IMR-90 (cell line): Measurements from ENCODE around the gene CCDC146. TPM values are rescaled to one million over a fixed set of nuclear protein-coding genes. Genes with fewer than 3 reads are reported as not detected.

Source experiments
- ATAC-seq: fragments of 200-7000 bp; cut with Tn5 transposase; 2 replicates; pipeline ENCODE4 v1.9.1; 2020; ENCODE audit warnings: low read depth, mild to moderate bottlenecking, moderate library complexity
- BruUV-seq: library from RNA; stranded (reverse); fragments of 400-500 nt; replicated peaks from 2 replicates; lab custom pipeline; 2021; lab: Mats Ljungman, UMichigan
- CTCF ChIA-PET: fragments of 300-600 bp; formaldehyde crosslinking; extraction: SDS; loops from one replicate; lab custom pipeline; 2021; ENCODE audit warnings: antibody characterized with exemption; lab: Yijun Ruan, JAX
- POLR2A ChIA-PET: fragments of 300-600 bp; sonication (Branson Sonifier 250); formaldehyde crosslinking; loops from one replicate; lab custom pipeline; 2022; ENCODE audit warnings: antibody characterized with exemption; ENCODE audit not compliant: unreplicated experiment; lab: Charles Lee
- DNase-seq: peaks from one replicate; pipeline ENCODE4 v3.0.0; 2013
- H2AFZ ChIP-seq: replicated peaks from 2 replicates; pipeline ENCODE3; 2013; ENCODE audit warnings: low read length, mild to moderate bottlenecking; ENCODE audit not compliant: poor library complexity
- H2AK5ac ChIP-seq: 2 replicates; pipeline ENCODE4 v1.6.1; 2013; ENCODE audit warnings: low read depth, low read length, inconsistent platforms
- H2AK9ac ChIP-seq: replicated peaks from 2 replicates; pipeline ENCODE3; 2013; ENCODE audit warnings: mild to moderate bottlenecking, low read depth, low read length, moderate library complexity; ENCODE audit not compliant: poor library complexity
- H2BK120ac ChIP-seq: 2 replicates; pipeline ENCODE4 v1.6.1; 2013; ENCODE audit warnings: low read depth, low read length, inconsistent platforms
- H2BK15ac ChIP-seq: 3 replicates; pipeline ENCODE4 v1.6.1; 2013; ENCODE audit warnings: low read depth, low read length, inconsistent platforms
- H2BK20ac ChIP-seq: 2 replicates; pipeline ENCODE4 v1.6.1; 2013; ENCODE audit warnings: low read depth, mild to moderate bottlenecking, inconsistent platforms, low read length, moderate library complexity
- H2BK5ac ChIP-seq: 2 replicates; pipeline ENCODE4 v1.6.1; 2013; ENCODE audit warnings: mild to moderate bottlenecking, low read depth, low read length, inconsistent platforms; ENCODE audit not compliant: poor library complexity, severe bottlenecking
- H3K14ac ChIP-seq: replicated peaks from 2 replicates; pipeline ENCODE4 v1.6.1; 2013; ENCODE audit warnings: low read depth, low read length, inconsistent platforms
- H3K18ac ChIP-seq: 2 replicates; pipeline ENCODE4 v1.6.1; 2013; ENCODE audit warnings: low read depth, low read length, control low read depth
- H3K23ac ChIP-seq: 2 replicates; pipeline ENCODE4 v1.6.1; 2013; ENCODE audit warnings: low read depth, low read length, inconsistent platforms
- H3K27ac ChIP-seq: 2 replicates; pipeline ENCODE4 v1.5.1; 2013; ENCODE audit warnings: mild to moderate bottlenecking, control low read depth, low read length; ENCODE audit not compliant: insufficient read depth
- H3K27me3 ChIP-seq: 2 replicates; pipeline ENCODE4 v1.6.1; 2013; ENCODE audit warnings: low read length; ENCODE audit not compliant: control insufficient read depth, insufficient read depth
- H3K36me3 ChIP-seq: 2 replicates; pipeline ENCODE4 v1.6.1; 2013; ENCODE audit warnings: low read length, mixed read lengths; ENCODE audit not compliant: control insufficient read depth, insufficient read depth
- H3K4ac ChIP-seq: 2 replicates; pipeline ENCODE4 v1.6.1; 2013; ENCODE audit warnings: low read depth, low read length, inconsistent platforms
- H3K4me1 ChIP-seq: 2 replicates; pipeline ENCODE4 v1.6.1; 2013; ENCODE audit warnings: low read length, mixed read lengths; ENCODE audit not compliant: control insufficient read depth, insufficient read depth
- H3K4me2 ChIP-seq: 2 replicates; pipeline ENCODE4 v1.6.1; 2013; ENCODE audit warnings: low read depth, mild to moderate bottlenecking, control low read depth, low read length, moderate library complexity
- H3K4me3 ChIP-seq: 2 replicates; pipeline ENCODE4 v1.5.1; 2013; ENCODE audit warnings: low read depth, mild to moderate bottlenecking, control low read depth, low read length, moderate library complexity; ENCODE audit not compliant: insufficient read depth
- H3K56ac ChIP-seq: 2 replicates; pipeline ENCODE4 v1.6.1; 2013; ENCODE audit warnings: low read length, inconsistent platforms; ENCODE audit not compliant: insufficient read depth; ENCODE audit errors: extremely low read depth
- H3K79me1 ChIP-seq, 2 experiments: 2 replicates each; pipeline ENCODE4 v1.6.1; 2013; ENCODE audit warnings: low read length in 2 of 2, inconsistent platforms in 1 of 2, low read depth in 1 of 2
- H3K9ac ChIP-seq: 2 replicates; pipeline ENCODE4 v1.6.1; 2013; ENCODE audit warnings: low read depth, low read length, control low read depth
- H3K9me1 ChIP-seq: 2 replicates; pipeline ENCODE4 v1.6.1; 2013; ENCODE audit warnings: low read length, inconsistent platforms; ENCODE audit not compliant: insufficient read depth
- H3K9me3 ChIP-seq: 2 replicates; pipeline ENCODE4 v1.6.1; 2013; ENCODE audit warnings: low read length; ENCODE audit not compliant: control insufficient read depth, insufficient read depth
- H4K20me1 ChIP-seq: 2 replicates; pipeline ENCODE4 v1.6.1; 2013; ENCODE audit warnings: low read length, inconsistent platforms; ENCODE audit not compliant: insufficient read depth
- H4K5ac ChIP-seq: 2 replicates; pipeline ENCODE4 v1.6.1; 2013; ENCODE audit warnings: mild to moderate bottlenecking, low read depth, low read length, control low read depth
- H4K8ac ChIP-seq, 2 experiments: 2 replicates each; pipeline ENCODE4 v1.6.1; 2013; ENCODE audit warnings: low read depth in 2 of 2, low read length in 2 of 2, control low read depth in 1 of 2, inconsistent platforms in 1 of 2
- H4K91ac ChIP-seq: 2 replicates; pipeline ENCODE4 v1.6.1; 2013; ENCODE audit warnings: low read depth, low read length, inconsistent platforms; ENCODE audit not compliant: insufficient read depth
- CEBPB ChIP-seq: IDR thresholded peaks from 2 replicates; pipeline ENCODE4 v1.6.1; 2012; ENCODE audit warnings: low read depth, low read length, improper control_type of control experiment
- MAFK ChIP-seq: IDR thresholded peaks from 2 replicates; pipeline ENCODE4 v1.6.1; 2012; ENCODE audit warnings: low read depth, low read length, improper control_type of control experiment
- MAZ ChIP-seq: IDR thresholded peaks from 2 replicates; pipeline ENCODE4 v1.6.1; 2012; ENCODE audit warnings: low read depth, mild to moderate bottlenecking, low read length, improper control_type of control experiment, moderate library complexity, borderline replicate concordance
- RAD21 ChIP-seq: IDR thresholded peaks from 2 replicates; pipeline ENCODE4 v1.6.1; 2012; ENCODE audit warnings: low read length, improper control_type of control experiment
- WGBS, 2 experiments: methylation state at CpG; one replicate each; pipeline versions ENCODE4 v1.1.5 to v1.1.7; 2013; ENCODE audit warnings: missing lambda C conversion rate in 2 of 2; ENCODE audit not compliant: insufficient read length in 1 of 2; ENCODE audit errors: extremely low coverage in 2 of 2; 5-methylcytosine and 5-hydroxymethylcytosine counted together
- dilution Hi-C: fragments of 300-500 bp; cut with HindIII; formaldehyde crosslinking; loops from one replicate; pipeline ENCODE4 v1.14.3; 2018; ENCODE audit warnings: low sequenced_read_pairs; ENCODE audit not compliant: unreplicated experiment
- in situ Hi-C: fragments of 300-500 bp; cut with MboI; formaldehyde crosslinking; loops from 3 replicates; pipeline ENCODE4 v1.14.3; 2019; ENCODE audit warnings: low sequenced_read_pairs, inconsistent platforms, mixed read lengths
- intact Hi-C: fragments of 100-400 bp; cut with micrococcal nuclease; formaldehyde crosslinking; loops from 2 replicates; pipeline ENCODE4 v1.10.0; 2022
- polyA plus RNA-seq, 3 experiments: library from polyadenylated mRNA; depleted of rRNA; stranded (reverse); fragments of >200 nt; gene quantifications; 2 replicates each; pipeline ENCODE4 v1.2.3, GENCODE V29; 2012; ENCODE audit warnings: low replicate concordance in 1 of 3
- total RNA-seq: library from RNA; depleted of rRNA; stranded (reverse); fragments of >200 nt; gene quantifications from 2 replicates; pipeline ENCODE4 v1.2.3, GENCODE V29; 2012
- TF ChIP-seq, protein P1 (sequence below): fragments of 150-350 bp; IDR thresholded peaks from 2 replicates; pipeline ENCODE4 v1.6.1; 2016; ENCODE audit warnings: low read depth, mild to moderate bottlenecking, low read length, moderate library complexity, borderline replicate concordance

The CCDC146 gene
- total and polyA plus RNA-seq, 2 of the 4 experiments (the other 2 are of a cell fraction) = 0.54 to 1.7 TPM

DNA sequence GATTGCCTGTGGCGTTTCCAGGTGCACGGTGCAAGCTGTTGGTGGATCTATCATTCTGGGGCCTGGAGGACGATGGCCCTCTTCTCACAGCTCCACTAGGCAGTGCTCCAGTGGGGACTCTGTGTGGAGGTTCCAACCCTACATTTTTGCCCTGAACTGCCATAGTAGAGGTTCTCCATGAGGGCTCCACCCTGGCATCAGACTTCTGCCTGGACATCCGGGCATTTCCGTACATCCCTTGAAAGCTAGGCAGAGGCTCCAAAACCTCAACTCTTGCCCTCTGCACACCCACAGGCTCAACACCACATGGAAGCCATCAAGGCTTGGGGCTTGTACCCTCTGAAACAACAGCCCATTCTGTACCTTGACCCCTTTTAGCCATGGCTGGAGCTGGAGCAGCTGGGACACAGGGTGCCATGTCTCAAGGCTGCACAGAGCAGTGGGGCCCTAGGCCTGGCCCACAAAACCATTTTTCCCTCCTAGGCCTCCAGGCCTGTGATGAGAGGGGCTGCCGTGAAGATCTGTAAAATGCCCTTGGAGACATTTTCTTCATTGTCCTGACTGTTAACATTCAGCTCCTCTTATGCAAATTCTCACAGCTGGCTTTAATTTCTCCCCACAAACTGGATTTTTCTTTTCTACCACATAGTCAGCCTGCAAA lies 87.2 kb downstream of the CCDC146 start:
- WGBS, 2 experiments = 72% methylated on average over 2 of the region's 6 CpGs; no CpG with 5 or more reads in 1 of the 2 experiments
- DNase-seq (no peak), ATAC-seq (no peak)
- no peak overlapping the region for H3K27ac ChIP-seq
- in situ Hi-C loops = no loop called here
- H3K4me2 ChIP-seq = no peak overlapping the region
- H4K8ac ChIP-seq = no peak overlapping the region
- no peak overlapping the region for H4K5ac ChIP-seq
- H3K56ac ChIP-seq = no peak overlapping the region
- H3K9me1 ChIP-seq = peaks cover 3% of the 10 kb centered on the region; the same call in 1 of the 2 replicates
- H2BK20ac ChIP-seq = no peak overlapping the region
- no peak overlapping the region for H3K4me3 ChIP-seq
- no peaks in the 10 kb centered on the region for H3K27me3 ChIP-seq
- 0 out of 2 replicates have a peak, but pooled peaks cover 1% of the 10 kb centered on the region for H3K36me3 ChIP-seq
- peaks cover 3% of the 10 kb centered on the region for H3K4me1 ChIP-seq
- intact Hi-C loops = no loop called here
- no peak overlapping the region for H2BK120ac ChIP-seq
- H3K14ac ChIP-seq = no peak overlapping the region
- BruUV-seq = no TSS peak
- CTCF ChIA-PET = no interaction called here
- no peak overlapping the region for H2AFZ ChIP-seq
- POLR2A ChIA-PET = no interaction called here
- H3K9ac ChIP-seq = no peak overlapping the region
- H3K79me1 ChIP-seq = no peaks in the 10 kb centered on the region
- TF ChIP-seq MAFK (no peak), MAZ (no peak), CEBPB (no peak), RAD21 (no peak)
- TF ChIP-seq, protein P1, sequence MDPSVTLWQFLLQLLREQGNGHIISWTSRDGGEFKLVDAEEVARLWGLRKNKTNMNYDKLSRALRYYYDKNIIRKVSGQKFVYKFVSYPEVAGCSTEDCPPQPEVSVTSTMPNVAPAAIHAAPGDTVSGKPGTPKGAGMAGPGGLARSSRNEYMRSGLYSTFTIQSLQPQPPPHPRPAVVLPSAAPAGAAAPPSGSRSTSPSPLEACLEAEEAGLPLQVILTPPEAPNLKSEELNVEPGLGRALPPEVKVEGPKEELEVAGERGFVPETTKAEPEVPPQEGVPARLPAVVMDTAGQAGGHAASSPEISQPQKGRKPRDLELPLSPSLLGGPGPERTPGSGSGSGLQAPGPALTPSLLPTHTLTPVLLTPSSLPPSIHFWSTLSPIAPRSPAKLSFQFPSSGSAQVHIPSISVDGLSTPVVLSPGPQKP = no peak
- H4K20me1 ChIP-seq = no peaks in the 10 kb centered on the region
- H3K23ac ChIP-seq = no peak overlapping the region
- H2AK5ac ChIP-seq = no peak overlapping the region
- H4K91ac ChIP-seq = no peak overlapping the region
- no peak overlapping the region for H2AK9ac ChIP-seq
- H3K9me3 ChIP-seq = peaks cover 12% of the 10 kb centered on the region
- H3K4ac ChIP-seq = no peak overlapping the region
- no peak overlapping the region for H2BK15ac ChIP-seq
- H3K18ac ChIP-seq = no peak overlapping the region
- H2BK5ac ChIP-seq = no peak overlapping the region
- dilution Hi-C loops = no loop called here
